GM21447 (cell line): Measurements from ENCODE around the gene OR7G1.
"Not testable (repeated sequence)": the region's sequence is repeated elsewhere in the genome, so short reads cannot be mapped to it uniquely, and the experiment has no call there.

Experiments
- ATAC-seq: cut with Tn5 transposase; IDR thresholded peaks from one replicate; pipeline ENCODE4 v1.9.1; 2021; ENCODE audit not compliant: unreplicated experiment

OR7G1 gene

DNA sequence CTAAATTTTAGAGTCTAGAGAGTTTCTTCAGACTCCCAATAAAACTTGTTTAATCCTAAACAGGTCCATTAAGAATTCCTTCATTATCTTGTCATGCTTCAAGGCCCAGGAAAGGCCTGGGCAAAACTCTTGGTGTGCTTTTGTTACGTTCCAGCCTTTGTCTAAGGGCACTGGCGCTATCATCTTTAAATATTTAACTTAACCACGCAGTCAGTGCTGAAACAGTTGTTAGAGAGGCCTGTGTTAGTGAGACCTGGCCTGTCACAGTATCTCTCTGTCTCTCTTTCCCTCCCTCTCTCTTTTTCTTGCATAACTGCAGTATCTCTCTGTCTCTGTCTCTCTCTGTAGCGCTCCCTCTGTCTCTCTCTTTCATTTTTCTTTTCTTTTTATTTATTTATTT is 36.9 kb downstream of the OR7G1 start:
- no peak for ATAC-seq

DNA sequence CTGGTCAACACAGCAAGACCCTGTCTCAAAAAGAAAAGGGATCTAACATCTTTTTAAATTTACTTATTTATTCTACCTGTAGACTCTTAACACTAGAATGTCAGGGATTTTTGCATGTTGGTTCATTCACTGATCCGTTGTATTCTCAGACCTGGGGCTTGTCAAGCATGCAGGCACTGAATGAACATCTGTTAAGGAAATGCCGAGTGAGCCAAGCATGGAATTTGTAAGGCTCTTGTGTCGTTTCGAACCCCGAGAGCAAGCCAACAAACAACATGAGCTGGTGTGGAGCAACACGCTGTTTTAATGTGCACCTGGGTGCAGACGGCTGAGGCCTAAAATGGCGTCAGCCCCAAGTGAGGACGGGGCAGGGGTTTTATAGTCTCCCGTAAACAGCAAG is 38.7 kb downstream of the OR7G1 start:
- no peak for ATAC-seq

DNA sequence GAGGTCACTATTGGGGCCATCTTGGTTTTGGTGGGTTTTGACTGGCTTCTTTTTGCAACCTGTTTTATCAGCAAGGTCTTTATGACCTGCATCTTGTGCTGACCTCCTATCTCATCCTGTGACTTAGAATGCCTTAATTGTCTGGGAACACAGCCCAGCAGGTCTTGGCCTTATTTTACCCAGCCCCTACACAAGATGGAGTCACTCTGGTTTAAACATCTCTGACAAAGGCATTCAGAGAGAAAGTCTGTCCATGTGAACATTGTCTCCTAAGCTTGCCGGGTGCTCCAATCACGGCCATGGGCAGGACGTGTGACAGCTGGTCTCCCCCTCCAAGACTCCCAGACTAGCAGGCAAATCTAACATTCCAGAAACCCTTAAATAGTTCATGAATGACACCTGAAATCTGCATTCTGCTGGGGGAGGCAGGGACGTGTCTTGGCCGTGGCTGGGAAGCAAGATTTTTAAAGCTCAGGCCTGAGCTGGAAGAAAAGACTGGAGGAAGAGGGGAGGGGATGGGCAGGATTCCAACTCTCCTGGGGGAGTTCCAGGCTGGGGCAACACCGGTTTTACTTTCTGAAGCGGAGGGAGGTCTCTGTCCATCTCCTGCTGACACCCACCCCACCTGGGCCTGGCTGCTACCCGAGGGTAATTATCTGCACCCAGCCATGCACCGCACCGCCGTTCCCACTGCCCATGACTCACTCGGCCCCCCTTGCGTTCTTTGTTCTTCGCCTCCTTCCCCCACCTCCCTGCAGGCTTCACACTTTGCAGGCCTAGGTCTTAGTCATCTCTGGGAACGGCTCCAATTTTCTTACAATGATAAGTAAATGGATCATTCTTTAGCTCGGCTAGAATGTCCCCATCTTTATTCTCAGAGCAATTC is 40.3 kb downstream of the OR7G1 start:
- ATAC-seq: no peak

DNA sequence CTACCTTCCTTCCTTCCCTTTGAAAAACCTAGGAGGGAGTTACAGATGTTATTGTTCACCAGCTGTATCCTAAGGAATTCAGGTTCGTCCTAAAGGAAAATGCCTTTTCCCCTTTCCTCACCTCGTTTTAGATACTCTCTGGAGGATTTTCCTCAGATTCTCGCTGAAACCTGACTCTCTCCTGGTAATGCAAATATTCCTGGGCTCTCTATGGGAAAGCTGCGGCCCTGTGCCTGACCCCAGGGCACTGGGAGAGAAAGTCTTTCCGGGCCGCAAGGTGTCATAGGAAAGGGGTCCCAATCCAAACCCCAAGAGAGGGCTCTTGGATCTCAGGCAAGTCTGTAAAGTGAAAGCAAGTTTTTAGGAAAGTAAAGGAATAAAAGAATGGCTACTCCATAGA is 41.8 kb downstream of the OR7G1 start:
- no peak for ATAC-seq

DNA sequence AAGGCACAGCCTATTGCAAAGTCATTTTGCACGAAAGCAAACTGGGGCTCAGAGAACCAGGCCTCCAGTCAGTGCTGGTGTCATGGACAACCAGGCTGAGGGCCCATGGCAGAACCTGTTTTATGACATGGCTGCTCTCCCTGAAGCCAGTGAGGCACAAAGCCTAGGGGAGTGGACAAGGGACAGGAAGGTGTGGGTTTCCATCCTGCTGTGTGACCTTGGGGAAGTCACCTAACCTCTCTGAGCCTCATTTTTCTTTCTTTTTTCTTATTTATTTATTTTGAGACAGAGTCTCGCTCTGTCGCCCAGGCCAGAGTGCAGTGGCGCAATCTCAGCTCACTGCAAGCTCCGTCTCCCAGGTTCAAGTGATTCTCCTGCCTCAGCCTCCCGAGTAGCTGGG is 43.8 kb downstream of the OR7G1 start:
- not testable (repeated sequence) for ATAC-seq

DNA sequence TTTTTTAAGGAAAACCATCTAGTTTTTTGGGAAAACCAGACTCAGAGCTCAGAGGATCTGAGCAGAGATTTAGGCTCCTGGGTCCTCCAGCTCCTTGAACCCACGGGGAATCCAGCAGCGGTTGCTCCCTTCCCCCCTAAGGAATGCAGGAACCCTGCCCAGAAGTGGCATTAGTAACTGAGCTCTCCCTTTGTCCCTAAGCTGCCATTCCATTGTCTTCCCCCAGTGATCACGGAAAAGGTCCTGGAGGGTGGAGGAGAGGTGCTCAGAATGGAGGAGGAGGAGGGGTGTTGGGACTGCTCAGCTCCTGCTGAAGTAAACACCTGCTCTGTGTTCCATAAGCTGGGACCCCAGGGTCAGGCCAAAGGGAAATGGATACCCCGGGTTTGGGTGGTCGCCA is 45.5 kb downstream of the OR7G1 start:
- ATAC-seq: no peak

DNA sequence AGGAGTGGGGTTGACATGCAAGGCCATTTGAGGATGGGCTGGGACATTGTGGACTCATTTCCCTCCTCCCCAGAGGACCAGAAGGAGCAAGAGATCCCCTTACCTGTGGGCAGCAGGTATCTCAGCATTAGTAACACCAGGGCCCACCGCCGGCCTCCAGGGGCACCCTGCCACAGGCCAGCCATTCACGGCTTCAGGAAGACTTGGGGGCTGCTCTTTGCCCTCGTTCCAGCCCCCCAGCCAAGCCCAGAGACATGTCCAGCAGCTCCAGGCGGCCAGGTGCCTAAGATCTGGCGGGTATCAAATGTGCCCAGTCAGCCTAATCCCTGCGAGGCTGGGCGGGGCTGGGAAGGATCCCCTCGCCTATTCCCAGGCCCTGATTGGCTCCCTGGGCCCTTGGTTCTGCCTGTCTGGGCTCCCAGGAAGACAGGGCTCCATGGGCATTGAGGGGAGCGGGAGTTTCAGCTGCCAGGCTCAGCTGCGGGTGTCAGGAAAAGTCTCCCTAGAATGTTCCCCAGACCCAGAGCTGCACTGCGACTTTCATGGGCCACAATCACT is 50.0 kb downstream of the OR7G1 start:
- no peak for ATAC-seq
